Left ventricle myocardium inferior (tissue), 1 donor: Measurements from ENCODE around the gene DPF3. TPM values are rescaled to one million over a fixed set of nuclear protein-coding genes. Genes with fewer than 3 reads are reported as not detected.
A peak's percentile ranks its signal among the peaks of the same experiment; 100 is the strongest.

Source experiments
- DNase-seq: peaks from one replicate; pipeline ENCODE4 v3.0.0-alpha.2; 2020
- H3K27ac ChIP-seq: fragments of 200-600 bp; replicated peaks from 2 replicates; pipeline ENCODE4 v1.8.0; 2021
- H3K27me3 ChIP-seq: fragments of 200-600 bp; 2 replicates; pipeline ENCODE4 v1.8.0; 2021; ENCODE audit warnings: low read depth
- H3K36me3 ChIP-seq: fragments of 200-600 bp; 2 replicates; pipeline ENCODE4 v1.8.0; 2021
- H3K4me1 ChIP-seq: fragments of 200-600 bp; 2 replicates; pipeline ENCODE4 v1.8.0; 2021
- H3K4me3 ChIP-seq: fragments of 200-600 bp; 2 replicates; pipeline ENCODE4 v1.8.0; 2021; ENCODE audit warnings: mild to moderate bottlenecking, moderate library complexity
- H3K9me3 ChIP-seq: fragments of 200-600 bp; replicated peaks from 2 replicates; pipeline ENCODE4 v1.8.0; 2021
- intact Hi-C: fragments of 100-400 bp; cut with micrococcal nuclease; formaldehyde crosslinking; loops from one replicate; pipeline ENCODE4 v1.11.0; 2022
- total RNA-seq: library from RNA; stranded (reverse); fragmentation: NEBNext Ultra II Directional; extraction: Animal tissue kit (Norgen Biotek cat#: 25700); gene quantifications from one replicate; pipeline ENCODE4 v1.2.1, GENCODE V29; 2021
- TF ChIP-seq, protein P1 (sequence below): fragments of 200-600 bp; IDR thresholded peaks from 2 replicates; pipeline ENCODE4 v1.8.0; 2021; ENCODE audit warnings: antibody characterized with exemption, mild to moderate bottlenecking, borderline replicate concordance
- donor health status: DM: no; HTN: yes; CAD: no; lungs with severe emphysema.

The DPF3 gene
- total RNA-seq, 1 donor from 2014 or later: 37.7 TPM

DNA sequence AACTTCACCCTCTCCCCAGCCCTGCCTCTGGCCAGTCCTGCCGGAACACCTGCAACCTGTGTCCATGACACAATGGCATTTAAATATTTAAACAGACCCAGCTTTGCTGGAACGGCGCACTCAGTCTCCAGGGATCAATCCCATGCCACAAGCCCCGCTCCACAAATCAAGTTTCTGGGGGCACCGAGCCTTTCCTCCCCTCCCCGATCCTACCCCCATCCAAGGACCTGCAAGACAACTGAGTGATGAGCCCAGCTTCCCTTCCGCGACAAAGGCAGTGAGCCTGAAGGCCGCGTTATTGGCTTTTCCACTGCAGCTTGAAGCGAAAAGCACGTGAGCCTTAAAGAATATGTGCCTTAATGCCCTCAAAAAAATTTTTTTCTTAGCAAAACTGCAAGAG lies 185.7 kb downstream of the DPF3 start:
- no peak for DNase-seq

DNA sequence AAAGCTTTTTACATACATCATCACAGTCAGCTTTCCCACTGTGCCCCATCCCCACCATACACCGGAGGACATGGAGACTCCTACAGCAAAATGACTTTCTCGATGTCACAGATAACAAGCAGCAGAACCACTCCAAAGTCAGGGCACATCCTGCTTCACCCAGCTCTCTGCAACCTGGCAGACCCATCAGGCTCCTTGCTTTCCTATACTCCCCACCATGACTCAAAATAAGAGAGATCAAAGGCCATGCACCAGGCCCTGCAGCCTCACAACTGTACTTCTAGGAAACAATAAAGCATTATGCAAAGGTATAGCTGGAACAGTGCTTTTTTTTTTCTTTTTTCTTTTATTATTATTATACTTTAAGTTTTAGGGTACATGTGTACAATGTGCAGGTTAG lies 187.4 kb downstream of the DPF3 start:
- intact Hi-C loops: no loop called here
- Histone ChIP-seq H3K27me3 (no peaks in the 10 kb centered on the region), H3K9me3 (no peaks in the 10 kb centered on the region), H3K36me3 (no peaks in the 10 kb centered on the region), H3K4me3 (no peak overlapping the region), H3K4me1 (peaks cover 36% of the 10 kb centered on the region), H3K27ac (no peak overlapping the region)
- TF ChIP-seq, protein P1, sequence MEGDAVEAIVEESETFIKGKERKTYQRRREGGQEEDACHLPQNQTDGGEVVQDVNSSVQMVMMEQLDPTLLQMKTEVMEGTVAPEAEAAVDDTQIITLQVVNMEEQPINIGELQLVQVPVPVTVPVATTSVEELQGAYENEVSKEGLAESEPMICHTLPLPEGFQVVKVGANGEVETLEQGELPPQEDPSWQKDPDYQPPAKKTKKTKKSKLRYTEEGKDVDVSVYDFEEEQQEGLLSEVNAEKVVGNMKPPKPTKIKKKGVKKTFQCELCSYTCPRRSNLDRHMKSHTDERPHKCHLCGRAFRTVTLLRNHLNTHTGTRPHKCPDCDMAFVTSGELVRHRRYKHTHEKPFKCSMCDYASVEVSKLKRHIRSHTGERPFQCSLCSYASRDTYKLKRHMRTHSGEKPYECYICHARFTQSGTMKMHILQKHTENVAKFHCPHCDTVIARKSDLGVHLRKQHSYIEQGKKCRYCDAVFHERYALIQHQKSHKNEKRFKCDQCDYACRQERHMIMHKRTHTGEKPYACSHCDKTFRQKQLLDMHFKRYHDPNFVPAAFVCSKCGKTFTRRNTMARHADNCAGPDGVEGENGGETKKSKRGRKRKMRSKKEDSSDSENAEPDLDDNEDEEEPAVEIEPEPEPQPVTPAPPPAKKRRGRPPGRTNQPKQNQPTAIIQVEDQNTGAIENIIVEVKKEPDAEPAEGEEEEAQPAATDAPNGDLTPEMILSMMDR: no peak
- no peak for DNase-seq

More for the DNA sequence above, 185.7 kb downstream of the DPF3 start:
- Histone ChIP-seq H3K27ac (no peak overlapping the region), H3K36me3 (no peaks in the 10 kb centered on the region), H3K27me3 (no peaks in the 10 kb centered on the region), H3K4me3 (no peak overlapping the region), H3K4me1 (peaks cover 34% of the 10 kb centered on the region), H3K9me3 (no peaks in the 10 kb centered on the region)
- intact Hi-C loops: no loop called here
- TF ChIP-seq, protein P1: no peak

DNA sequence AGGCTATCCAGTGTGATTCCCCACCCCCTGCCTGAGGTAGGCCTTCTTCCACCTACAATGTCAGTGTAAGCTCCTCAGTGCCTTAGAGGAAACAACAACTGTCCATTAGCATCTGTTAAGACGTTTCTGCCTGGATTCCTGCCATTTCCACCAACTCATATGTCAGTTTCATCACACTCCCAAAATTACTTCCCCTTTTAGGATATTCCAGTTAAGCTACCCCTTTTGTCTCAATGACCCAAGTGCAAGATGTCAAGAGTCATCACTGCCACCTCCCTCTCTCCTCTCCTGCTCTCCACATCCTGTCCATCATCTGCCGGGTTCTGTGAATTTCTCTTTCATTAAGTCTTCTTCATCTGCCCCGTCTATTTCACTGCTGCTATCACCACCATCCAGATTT lies 189.4 kb downstream of the DPF3 start:
- Histone ChIP-seq H3K27me3 (no peaks in the 10 kb centered on the region), H3K4me3 (no peak overlapping the region), H3K4me1 (peaks cover 54% of the 10 kb centered on the region), H3K9me3 (no peaks in the 10 kb centered on the region), H3K36me3 (no peaks in the 10 kb centered on the region), H3K27ac (no peak overlapping the region)
- intact Hi-C loops: no loop called here
- TF ChIP-seq, protein P1: no peak
- DNase-seq: no peak

DNA sequence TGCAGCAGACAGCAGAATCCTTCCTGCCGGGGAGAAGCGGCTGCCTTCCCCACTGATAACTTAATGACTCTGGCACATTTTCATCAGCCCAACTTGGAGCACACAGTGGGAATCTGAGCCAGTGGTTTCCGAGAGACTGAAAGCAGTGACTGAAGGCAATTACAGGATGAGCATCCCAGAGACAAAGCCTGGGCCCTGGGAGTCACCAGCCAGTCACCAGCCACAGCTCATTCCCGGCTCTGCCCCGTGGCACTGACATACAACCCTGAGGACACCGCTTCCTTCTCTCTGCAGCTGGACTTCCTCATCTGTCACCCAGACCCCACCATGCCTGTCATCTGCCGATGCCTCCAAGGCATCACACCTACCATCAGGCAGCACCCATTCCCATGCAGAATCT lies 192.3 kb downstream of the DPF3 start:
- TF ChIP-seq, protein P1: no peak
- intact Hi-C loops: no loop called here
- Histone ChIP-seq H3K27ac (peak overlapping the region; percentile 55), H3K4me1 (peaks cover 54% of the 10 kb centered on the region), H3K36me3 (no peaks in the 10 kb centered on the region), H3K9me3 (no peaks in the 10 kb centered on the region), H3K4me3 (no peak overlapping the region), H3K27me3 (no peaks in the 10 kb centered on the region)
- DNase-seq: peak; percentile 34

GRCh38 chr14:72701237-72701565 lies 192.7 kb downstream of the DPF3 start:
- H3K27me3 ChIP-seq: no peaks in the 10 kb centered on the region
- TF ChIP-seq, protein P1: no peak
- no peak overlapping the region for H3K4me3 ChIP-seq
- H3K4me1 ChIP-seq: peaks cover 54% of the 10 kb centered on the region
- intact Hi-C loops: no loop called here
- no peaks in the 10 kb centered on the region for H3K9me3 ChIP-seq
- H3K36me3 ChIP-seq: no peaks in the 10 kb centered on the region
- DNase-seq: no peak
- H3K27ac ChIP-seq: peak overlapping the region; percentile 55
